Measurements from ENCODE around the gene PLCB3. TPM values are rescaled to one million over a fixed set of nuclear protein-coding genes. Genes with fewer than 3 reads are reported as not detected.

PLCB3 gene
- total RNA-seq, 1 donor from 2014 or later, result 43.5 TPM

DNA sequence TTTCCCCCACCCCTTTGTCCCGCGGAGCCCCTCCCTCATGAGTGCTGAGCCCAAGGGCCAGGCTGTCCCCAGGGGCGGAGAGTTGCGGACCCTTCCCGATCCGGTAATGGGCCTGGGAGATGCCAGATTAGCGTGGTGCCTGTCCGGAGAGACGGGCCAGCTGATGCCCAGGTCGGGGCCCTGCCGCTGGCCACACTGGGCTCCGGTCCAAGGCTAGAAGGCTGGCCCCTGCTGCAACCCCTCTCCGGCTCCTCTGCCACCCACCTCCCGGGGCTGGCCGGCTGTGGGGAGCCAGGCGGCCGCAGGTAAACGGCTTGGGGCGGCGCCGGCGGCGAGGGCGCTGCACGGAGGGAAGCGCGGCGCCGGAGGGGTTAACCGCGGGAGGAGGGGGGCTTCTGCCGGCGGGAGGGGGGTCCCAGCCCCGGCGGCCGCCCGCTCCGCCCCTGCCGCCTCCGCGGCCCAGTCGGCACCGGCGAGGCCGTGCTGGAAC lies 40.0 kb downstream of the PLCB3 start, which contains the start of gene KCNK4:
KCNK4 (plus strand) TSS at position 41 of the 490 bp plus-strand sequence. CDS start 1,717 bp downstream, outside the sequence.
- H3K4me3 ChIP-seq (ENCODE audit: low read depth, low read length), result no peak within 1 kb of the TSS
- TF ChIP-seq CTCF (conservative IDR thresholded peaks at IDR 0.05; ENCODE audit: low read depth, low read length), result no peak

DNA sequence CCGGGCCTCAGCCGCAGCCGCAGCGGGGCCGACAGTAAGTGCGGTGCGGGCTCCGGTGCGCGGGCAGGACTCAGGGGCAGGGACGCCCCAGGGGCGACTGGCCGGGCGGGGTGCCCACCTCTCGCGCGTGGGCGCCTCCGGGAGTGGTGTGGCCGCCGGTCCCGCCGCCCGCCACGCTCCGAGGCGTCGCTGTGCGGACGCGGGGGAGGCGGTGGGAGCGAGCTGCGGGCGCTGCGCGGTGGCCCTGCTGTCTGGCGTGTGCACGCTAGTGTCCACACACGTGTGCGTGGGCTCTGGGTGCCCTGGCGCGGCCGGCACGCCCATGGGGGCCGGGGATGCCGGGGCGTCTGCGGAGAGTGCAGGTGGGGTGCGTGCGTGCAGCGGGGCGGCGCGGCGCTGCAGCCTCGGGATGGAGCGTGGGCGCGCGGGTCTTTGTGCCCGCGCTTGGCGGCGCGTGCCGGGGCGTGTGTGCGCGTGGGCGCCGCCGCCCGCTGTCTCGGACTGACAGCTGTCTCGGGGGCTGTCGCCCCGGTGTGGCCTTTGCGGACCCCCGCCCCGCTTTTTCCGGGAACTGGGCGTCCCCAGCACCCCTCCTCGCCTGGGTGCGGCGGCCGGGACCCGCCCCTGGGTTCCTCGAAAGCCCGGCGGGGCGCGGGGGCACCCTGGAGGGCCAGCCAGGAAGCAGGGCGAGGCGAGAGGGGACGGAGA lies 40.6 kb downstream of the PLCB3 start:
- no peak for DNase-seq (ENCODE audit: low read depth)
- no peak overlapping the region for H3K4me3 ChIP-seq (ENCODE audit: low read depth, low read length)
- no peak for TF ChIP-seq CTCF (conservative IDR thresholded peaks at IDR 0.05; ENCODE audit: low read depth, low read length)

More for the DNA sequence above, 40.0 kb downstream of the PLCB3 start, which contains the start of gene KCNK4:
- DNase-seq (ENCODE audit: low read depth), result no peak

GRCh38 chr11:64292460-64293254 lies 41.3 kb downstream of the PLCB3 start:
- TF ChIP-seq CTCF (conservative IDR thresholded peaks at IDR 0.05; ENCODE audit: low read depth, low read length), result no peak
- no peak for DNase-seq (ENCODE audit: low read depth)
- no peak overlapping the region for H3K4me3 ChIP-seq (ENCODE audit: low read depth, low read length)

DNA sequence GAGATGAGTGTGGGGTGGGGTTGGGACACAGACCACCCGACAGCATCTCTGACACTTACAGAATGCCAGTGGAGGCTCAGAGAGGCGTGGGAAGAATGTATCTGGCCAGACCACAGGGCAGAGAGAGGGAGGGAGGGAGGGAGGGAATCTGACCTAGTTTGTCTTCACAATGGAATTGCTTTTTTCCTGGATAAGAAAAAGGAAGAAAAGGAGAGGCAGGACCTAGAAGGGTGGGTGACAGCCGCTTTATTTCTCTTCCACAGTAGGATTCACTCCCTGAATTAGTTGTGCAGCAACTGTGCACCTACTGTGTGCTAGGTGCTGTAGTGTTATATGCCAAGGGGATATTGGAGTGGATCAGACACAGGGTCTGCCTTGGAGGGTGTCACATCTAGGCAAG lies 43.4 kb downstream of the PLCB3 start:
- no peak for DNase-seq (ENCODE audit: low read depth)
- no peak overlapping the region for H3K4me3 ChIP-seq (ENCODE audit: low read depth, low read length)
- no peak for TF ChIP-seq CTCF (conservative IDR thresholded peaks at IDR 0.05; ENCODE audit: low read depth, low read length)

- no peak for TF ChIP-seq CTCF (conservative IDR thresholded peaks at IDR 0.05; ENCODE audit: low read depth, low read length)
- no peak overlapping the region for H3K4me3 ChIP-seq (ENCODE audit: low read depth, low read length)
Measured at GRCh38 chr11:64295760-64296159, 44.4 kb downstream of the PLCB3 start.

DNA sequence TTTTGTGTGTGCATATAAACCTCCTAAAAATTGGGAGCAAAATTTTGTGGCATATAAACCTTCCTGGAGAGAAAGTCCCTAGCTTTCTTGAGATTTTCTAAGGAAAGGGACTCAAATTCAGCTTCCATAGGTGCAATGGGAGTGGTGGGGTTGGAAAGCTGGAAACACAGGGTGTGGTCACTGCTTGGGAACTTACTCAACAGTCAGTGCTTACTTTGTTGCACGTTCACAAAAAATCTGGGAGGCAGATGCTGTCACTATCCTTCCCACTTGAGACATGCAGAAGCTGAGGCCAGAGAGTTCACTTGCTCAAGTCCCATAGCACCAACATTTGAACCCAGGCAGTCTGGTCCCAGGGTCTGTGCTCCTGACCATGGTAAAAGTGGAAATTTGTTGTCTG lies 44.9 kb downstream of the PLCB3 start:
- no peak for DNase-seq (ENCODE audit: low read depth)
- no peak for TF ChIP-seq CTCF (conservative IDR thresholded peaks at IDR 0.05; ENCODE audit: low read depth, low read length)

More at GRCh38 chr11:64295760-64296159, 44.4 kb downstream of the PLCB3 start:
- no peak for DNase-seq (ENCODE audit: low read depth)

More for the DNA sequence above, 44.9 kb downstream of the PLCB3 start:
- no peak overlapping the region for H3K4me3 ChIP-seq (ENCODE audit: low read depth, low read length)

Measured in epithelial cell of proximal tubule (primary cell).